CD14-positive monocyte (primary cell): ENCODE results near the gene DIAPH2. TPM values are rescaled to one million over a fixed set of nuclear protein-coding genes. Genes with fewer than 3 reads are reported as not detected.

ENCODE experiments used
- DNase-seq, 3 donors: peaks; one replicate each; pipeline ENCODE4 v3.0.0-alpha.2; 2011 to 2022
- H2AFZ ChIP-seq: 2 replicates; pipeline ENCODE4 v1.6.0; 2012; ENCODE audit warnings: mild to moderate bottlenecking, low read depth, low read length, inconsistent platforms; ENCODE audit not compliant: insufficient read depth, poor library complexity, severe bottlenecking
- H3K27ac ChIP-seq, 2 donors: 1 replicate in 1 of 2; 2 replicates in 1 of 2; pipeline ENCODE4 v1.5.1; 2012 to 2013; ENCODE audit warnings: low read length in 2 of 2, control low read depth in 1 of 2, inconsistent platforms in 1 of 2, low read depth in 1 of 2, mild to moderate bottlenecking in 1 of 2
- H3K27me3 ChIP-seq, 2 donors: one replicate each; pipeline versions ENCODE4 v1.6.0 to v1.6.1; 2011 to 2013; ENCODE audit warnings: low read length in 2 of 2; ENCODE audit not compliant: control insufficient read depth in 2 of 2, insufficient read depth in 2 of 2
- H3K36me3 ChIP-seq, 2 donors: replicated peaks in 1 of 2; 1 replicate in 1 of 2; 2 replicates in 1 of 2; pipeline versions ENCODE4 v1.5.1 to v1.6.1; 2012 to 2013; ENCODE audit warnings: low read length in 2 of 2, control low read depth in 1 of 2, inconsistent platforms in 1 of 2, mild to moderate bottlenecking in 1 of 2; ENCODE audit not compliant: insufficient read depth in 2 of 2, control insufficient read depth in 1 of 2
- H3K4me1 ChIP-seq, 2 donors: 1 replicate in 1 of 2; 2 replicates in 1 of 2; pipeline versions ENCODE4 v1.5.1 to v1.6.1; 2012 to 2013; ENCODE audit warnings: low read length in 2 of 2, control low read depth in 1 of 2, inconsistent platforms in 1 of 2, mild to moderate bottlenecking in 1 of 2, moderate library complexity in 1 of 2; ENCODE audit not compliant: insufficient read depth in 2 of 2, control insufficient read depth in 1 of 2
- H3K4me2 ChIP-seq: replicated peaks from 2 replicates; pipeline ENCODE3; 2012; ENCODE audit warnings: low read length, moderate library complexity, mild to moderate bottlenecking; ENCODE audit not compliant: poor library complexity, severe bottlenecking; ENCODE audit errors: extremely low read depth
- H3K4me3 ChIP-seq, 3 experiments: fragments of 200-600 bp in 1 of 3; sonication (generic) in 1 of 3; replicated peaks in 1 of 3; 1 replicate in 2 of 3; 2 replicates in 1 of 3; pipeline ENCODE4 v1.5.1; 2011 to 2013; ENCODE audit warnings: low read length in 3 of 3, mild to moderate bottlenecking in 3 of 3, control low read depth in 2 of 3, low read depth in 2 of 3, inconsistent platforms in 1 of 3, moderate library complexity in 1 of 3
- H3K79me2 ChIP-seq: 2 replicates; pipeline ENCODE4 v1.6.0; 2012; ENCODE audit warnings: mild to moderate bottlenecking, control low read depth, inconsistent platforms, low read length, moderate library complexity; ENCODE audit not compliant: insufficient read depth
- H3K9ac ChIP-seq: 2 replicates; pipeline ENCODE4 v1.6.0; 2017; ENCODE audit warnings: low read length, mild to moderate bottlenecking; ENCODE audit not compliant: insufficient read depth, poor library complexity, severe bottlenecking
- H3K9me3 ChIP-seq, 2 donors: replicated peaks in 1 of 2; 1 replicate in 1 of 2; 2 replicates in 1 of 2; pipeline versions ENCODE4 v1.5.1 to v1.6.1; 2012 to 2013; ENCODE audit warnings: low read length in 2 of 2, control low read depth in 1 of 2; ENCODE audit not compliant: control insufficient read depth in 1 of 2, insufficient read depth in 1 of 2
- H4K20me1 ChIP-seq: 2 replicates; pipeline ENCODE4 v1.6.0; 2012; ENCODE audit warnings: mild to moderate bottlenecking, low read length, control low read depth, moderate library complexity; ENCODE audit not compliant: insufficient read depth
- H3K27ac Mint-ChIP-seq, 7 donors: one replicate each; pipeline ENCODE4 v1.8.0; 2020; ENCODE audit warnings: mild to moderate bottlenecking in 7 of 7, mixed read lengths in 7 of 7, moderate library complexity in 6 of 7, inconsistent platforms in 2 of 7
- H3K27me3 Mint-ChIP-seq, 3 donors: one replicate each; pipeline ENCODE4 v1.8.0; 2021 to 2022; ENCODE audit warnings: low read depth in 3 of 3, mild to moderate bottlenecking in 3 of 3, mixed read lengths in 3 of 3, moderate library complexity in 3 of 3, inconsistent platforms in 1 of 3
- H3K36me3 Mint-ChIP-seq, 2 donors: one replicate each; pipeline ENCODE4 v1.8.0; 2020; ENCODE audit warnings: mixed read lengths in 2 of 2, inconsistent platforms in 1 of 2, mild to moderate bottlenecking in 1 of 2
- H3K4me1 Mint-ChIP-seq: one replicate; pipeline ENCODE4 v1.8.0; 2020; ENCODE audit warnings: mild to moderate bottlenecking, mixed read lengths
- H3K4me3 Mint-ChIP-seq, 2 donors: one replicate each; pipeline ENCODE4 v1.8.0; 2020; ENCODE audit warnings: mild to moderate bottlenecking in 2 of 2, mixed read lengths in 2 of 2, moderate library complexity in 1 of 2
- H3K9me3 Mint-ChIP-seq, 7 donors: one replicate each; pipeline ENCODE4 v1.8.0; 2020 to 2022; ENCODE audit warnings: mixed read lengths in 7 of 7, mild to moderate bottlenecking in 6 of 7, moderate library complexity in 6 of 7, inconsistent platforms in 2 of 7
- WGBS: methylation state at CpG from one replicate; pipeline ENCODE4 v1.1.5; 2013; ENCODE audit warnings: missing lambda C conversion rate; ENCODE audit not compliant: insufficient coverage; 5-methylcytosine and 5-hydroxymethylcytosine counted together
- intact Hi-C, 2 donors: fragments of 100-400 bp; cut with micrococcal nuclease; formaldehyde crosslinking; loops; one replicate each; pipeline versions ENCODE4 v1.15.0 to v1.15.1; 2023
- polyA plus RNA-seq, 3 donors: library from polyadenylated mRNA; depleted of rRNA in 1 of 3; unstranded in 2 of 3; stranded (reverse) in 1 of 3; fragments of 300-500 nt in 2 of 3; fragments of >200 nt in 1 of 3; fragmentation: Illumina TruSeq in 2 of 3; gene quantifications; 1 replicate in 2 of 3; 2 replicates in 1 of 3; pipeline ENCODE4 v1.2.3, GENCODE V29; 2012 to 2021
- TF ChIP-seq, protein P1 (sequence below): fragments of 200-600 bp; IDR thresholded peaks from one replicate; pipeline ENCODE4 v1.8.0; 2022; ENCODE audit warnings: antibody characterized with exemption, mild to moderate bottlenecking

DIAPH2 gene
- polyA plus RNA-seq, 3 donors = 9.5 to 20.5 (median 11.4) TPM

GRCh38 chrX:97155816-97156215, 471.2 kb downstream of the DIAPH2 start:
- intact Hi-C loops = no loop called here
- no peaks in the 10 kb centered on the region for H3K9me3 Mint-ChIP-seq
- Histone ChIP-seq H3K27me3 (no peaks in the 10 kb centered on the region), H2AFZ (no peak overlapping the region), H3K4me1 (no peaks in the 10 kb centered on the region), H3K9ac (no peak overlapping the region), H3K79me2 (no peaks in the 10 kb centered on the region), H4K20me1 (no peaks in the 10 kb centered on the region), H3K36me3 (no peaks in the 10 kb centered on the region), H3K4me2 (no peak overlapping the region), H3K9me3 (no peaks in the 10 kb centered on the region), H3K4me3 (no peak overlapping the region), H3K27ac (no peak overlapping the region)
- H3K27ac Mint-ChIP-seq = no peak overlapping the region
- no peak for DNase-seq
- H3K4me3 Mint-ChIP-seq = no peak overlapping the region
- TF ChIP-seq, protein P1, sequence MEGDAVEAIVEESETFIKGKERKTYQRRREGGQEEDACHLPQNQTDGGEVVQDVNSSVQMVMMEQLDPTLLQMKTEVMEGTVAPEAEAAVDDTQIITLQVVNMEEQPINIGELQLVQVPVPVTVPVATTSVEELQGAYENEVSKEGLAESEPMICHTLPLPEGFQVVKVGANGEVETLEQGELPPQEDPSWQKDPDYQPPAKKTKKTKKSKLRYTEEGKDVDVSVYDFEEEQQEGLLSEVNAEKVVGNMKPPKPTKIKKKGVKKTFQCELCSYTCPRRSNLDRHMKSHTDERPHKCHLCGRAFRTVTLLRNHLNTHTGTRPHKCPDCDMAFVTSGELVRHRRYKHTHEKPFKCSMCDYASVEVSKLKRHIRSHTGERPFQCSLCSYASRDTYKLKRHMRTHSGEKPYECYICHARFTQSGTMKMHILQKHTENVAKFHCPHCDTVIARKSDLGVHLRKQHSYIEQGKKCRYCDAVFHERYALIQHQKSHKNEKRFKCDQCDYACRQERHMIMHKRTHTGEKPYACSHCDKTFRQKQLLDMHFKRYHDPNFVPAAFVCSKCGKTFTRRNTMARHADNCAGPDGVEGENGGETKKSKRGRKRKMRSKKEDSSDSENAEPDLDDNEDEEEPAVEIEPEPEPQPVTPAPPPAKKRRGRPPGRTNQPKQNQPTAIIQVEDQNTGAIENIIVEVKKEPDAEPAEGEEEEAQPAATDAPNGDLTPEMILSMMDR = no peak
- WGBS = no CpG with 5 or more reads among the region's 1 CpG
- no peaks in the 10 kb centered on the region for H3K36me3 Mint-ChIP-seq
- no peaks in the 10 kb centered on the region for H3K4me1 Mint-ChIP-seq
- no peaks in the 10 kb centered on the region for H3K27me3 Mint-ChIP-seq

GRCh38 chrX:97158269-97158668, 473.6 kb downstream of the DIAPH2 start:
- WGBS = no CpG with 5 or more reads among the region's 4 CpGs
- no peaks in the 10 kb centered on the region for H3K4me1 Mint-ChIP-seq
- H3K4me3 Mint-ChIP-seq = no peak overlapping the region

More at GRCh38 chrX:97158269-97158668, 473.6 kb downstream of the DIAPH2 start:
- Histone ChIP-seq H3K4me3 (no peak overlapping the region), H3K9ac (no peak overlapping the region), H3K27ac (no peak overlapping the region), H3K4me1 (no peaks in the 10 kb centered on the region), H4K20me1 (no peaks in the 10 kb centered on the region), H3K27me3 (no peaks in the 10 kb centered on the region), H3K36me3 (peaks cover 0 to 8% of the 10 kb centered on the region in 2 donors), H3K79me2 (no peaks in the 10 kb centered on the region), H2AFZ (no peak overlapping the region), H3K4me2 (no peak overlapping the region), H3K9me3 (no peaks in the 10 kb centered on the region)
- no peak overlapping the region for H3K27ac Mint-ChIP-seq
- intact Hi-C loops = no loop called here
- H3K9me3 Mint-ChIP-seq = no peaks in the 10 kb centered on the region
- DNase-seq = no peak
- H3K36me3 Mint-ChIP-seq = peaks cover 7 to 9% of the 10 kb centered on the region in 2 donors
- TF ChIP-seq, protein P1 = no peak
- no peaks in the 10 kb centered on the region for H3K27me3 Mint-ChIP-seq
